HEK293T (cell line): Measurements from ENCODE around the gene TMEM95.

Experiments
- ELF4 ChIP-seq: fragments of 450-650 bp; IDR thresholded peaks from 2 replicates; pipeline ENCODE4 v1.6.1; 2017; ENCODE audit warnings: antibody characterized with exemption
- SUZ12 ChIP-seq: fragments of 450-650 bp; IDR thresholded peaks from 2 replicates; pipeline ENCODE4 v1.6.1; 2016; ENCODE audit warnings: mild to moderate bottlenecking

DNA sequence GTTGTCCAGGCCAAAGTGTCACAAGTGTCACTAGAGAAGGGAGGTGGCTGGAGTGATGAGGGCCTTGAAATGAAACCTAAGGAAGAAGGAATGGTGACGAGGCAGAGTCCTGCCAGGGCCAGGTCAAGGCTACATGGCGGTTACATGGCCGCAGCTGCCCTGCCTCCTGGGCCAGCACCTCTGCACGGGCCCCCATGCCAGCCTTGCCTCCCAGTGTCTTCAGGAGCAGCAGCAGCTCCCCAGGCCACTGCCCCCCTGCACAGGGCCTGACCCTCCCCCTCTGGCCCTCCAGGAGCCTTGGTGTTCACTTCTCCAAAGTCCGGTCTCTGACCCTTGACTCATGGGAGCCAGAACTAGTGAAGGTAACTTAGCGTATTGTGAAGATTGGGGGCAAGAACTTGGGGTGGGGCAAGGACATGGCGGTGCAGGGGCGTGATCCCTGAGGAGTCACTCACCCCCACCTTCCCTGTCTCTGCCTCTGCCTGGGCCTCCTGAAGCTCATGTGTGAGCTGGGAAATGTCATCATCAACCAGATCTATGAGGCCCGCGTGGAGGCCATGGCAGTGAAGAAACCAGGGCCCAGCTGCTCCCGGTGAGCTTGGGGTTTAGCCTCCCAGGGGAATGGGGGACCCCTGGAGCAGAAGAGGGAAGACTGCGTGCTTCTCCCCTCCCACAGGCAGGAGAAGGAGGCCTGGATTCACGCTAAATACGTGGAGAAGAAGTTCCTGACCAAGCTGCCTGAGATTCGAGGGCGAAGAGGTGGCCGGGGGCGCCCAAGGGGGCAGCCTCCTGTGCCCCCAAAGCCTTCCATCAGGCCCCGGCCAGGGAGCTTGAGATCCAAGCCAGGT lies 7.1 kb upstream of the TMEM95 start:
- TF ChIP-seq SUZ12 (no peak), ELF4 (no peak)
